Measurements from ENCODE around the gene KIF6.

Gene KIF6

GRCh38 chr6:39375405-39375804 is 349.8 kb downstream of the KIF6 start:
- no peak for TF ChIP-seq CTCF (conservative IDR thresholded peaks at IDR 0.05; ENCODE audit: low read depth, low read length)
- DNase-seq (ENCODE audit: low read depth), result no peak
- H3K4me3 ChIP-seq (ENCODE audit: low read length), result no peak overlapping the region

GRCh38 chr6:39370390-39370789 is 354.8 kb downstream of the KIF6 start:
- no peak for TF ChIP-seq CTCF (conservative IDR thresholded peaks at IDR 0.05; ENCODE audit: low read depth, low read length)
- no peak overlapping the region for H3K4me3 ChIP-seq (ENCODE audit: low read length)
- no peak for DNase-seq (ENCODE audit: low read depth)

DNA sequence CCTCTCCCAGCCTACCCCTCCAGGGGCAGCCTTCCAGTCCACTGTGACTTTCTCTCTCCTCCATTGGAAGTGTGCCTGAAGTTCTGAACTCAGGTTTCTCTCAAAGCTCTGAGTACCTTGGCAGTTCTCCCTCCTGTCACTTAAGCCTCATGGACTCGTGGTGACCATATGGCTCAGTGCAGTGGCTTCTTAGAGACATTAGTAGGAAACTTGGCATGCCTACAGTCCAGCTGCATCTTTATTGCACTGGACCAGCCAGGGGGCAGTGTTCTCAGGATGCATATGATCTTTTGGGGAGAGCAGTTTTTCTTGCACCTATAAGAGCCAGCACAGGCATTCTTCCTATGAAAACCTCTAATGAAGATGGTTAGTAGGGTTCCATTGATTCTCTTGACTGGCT is 355.2 kb downstream of the KIF6 start:
- TF ChIP-seq CTCF (conservative IDR thresholded peaks at IDR 0.05; ENCODE audit: low read depth, low read length), result peak; percentile 45
- no peak for DNase-seq (ENCODE audit: low read depth)

DNA sequence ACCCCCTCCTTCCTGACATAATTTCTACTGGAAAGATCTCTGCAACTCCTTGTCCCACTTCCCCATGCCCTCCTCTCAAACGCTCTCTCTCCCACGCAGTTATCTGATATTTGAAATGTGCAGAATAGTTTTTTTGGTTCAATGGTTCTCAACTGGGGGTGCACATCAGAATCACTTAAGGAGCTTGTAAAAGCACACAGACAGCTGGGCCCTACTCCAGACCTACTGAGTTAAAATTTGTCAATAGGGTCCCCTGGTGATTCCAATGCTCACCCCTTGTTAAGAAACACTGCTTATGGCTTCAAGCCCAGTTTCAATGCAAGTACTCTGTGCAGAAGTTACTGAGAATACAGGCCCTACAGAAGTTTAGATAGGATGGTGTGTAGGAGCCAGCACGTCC is 357.5 kb downstream of the KIF6 start:
- DNase-seq (ENCODE audit: low read depth), result no peak
- H3K4me3 ChIP-seq (ENCODE audit: low read length), result no peak overlapping the region
- TF ChIP-seq CTCF (conservative IDR thresholded peaks at IDR 0.05; ENCODE audit: low read depth, low read length), result no peak

More for the DNA sequence above, 355.2 kb downstream of the KIF6 start:
- no peak overlapping the region for H3K4me3 ChIP-seq (ENCODE audit: low read length)

DNA sequence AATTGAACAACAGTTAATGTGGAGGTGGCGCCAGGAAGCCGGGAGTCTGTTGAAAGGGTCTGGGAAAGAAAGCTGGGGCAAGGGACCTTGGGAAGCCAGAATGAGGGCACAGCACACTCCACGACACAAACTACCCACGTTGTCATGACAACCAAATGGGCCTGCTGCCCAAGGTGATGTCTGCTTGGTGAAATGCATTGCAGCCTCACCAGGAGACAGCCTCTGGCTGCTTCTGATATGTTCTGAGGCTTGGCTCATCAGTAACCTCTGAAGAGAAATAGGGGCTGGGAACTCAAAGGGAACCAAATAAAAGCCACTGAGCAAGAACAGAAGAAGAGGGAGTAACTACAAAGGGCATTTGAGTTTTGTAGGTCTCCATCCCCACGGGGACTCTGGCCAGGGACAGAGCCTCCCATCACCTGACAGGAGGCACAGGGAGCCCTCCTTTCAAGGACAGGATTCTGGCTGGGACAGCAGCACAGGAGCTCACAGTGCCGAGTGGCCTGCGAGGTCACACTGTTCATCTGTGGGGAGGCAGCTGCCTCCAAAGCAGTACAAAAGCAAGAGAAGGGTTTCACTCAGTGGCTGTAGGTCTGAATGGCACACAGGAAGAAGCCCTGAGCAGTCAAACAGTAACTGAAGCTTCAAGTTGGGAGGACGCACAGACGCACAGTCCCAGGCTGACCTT is 358.1 kb downstream of the KIF6 start:
- TF ChIP-seq CTCF (conservative IDR thresholded peaks at IDR 0.05; ENCODE audit: low read depth, low read length), result no peak
- no peak overlapping the region for H3K4me3 ChIP-seq (ENCODE audit: low read length)
- DNase-seq (ENCODE audit: low read depth), result no peak

DNA sequence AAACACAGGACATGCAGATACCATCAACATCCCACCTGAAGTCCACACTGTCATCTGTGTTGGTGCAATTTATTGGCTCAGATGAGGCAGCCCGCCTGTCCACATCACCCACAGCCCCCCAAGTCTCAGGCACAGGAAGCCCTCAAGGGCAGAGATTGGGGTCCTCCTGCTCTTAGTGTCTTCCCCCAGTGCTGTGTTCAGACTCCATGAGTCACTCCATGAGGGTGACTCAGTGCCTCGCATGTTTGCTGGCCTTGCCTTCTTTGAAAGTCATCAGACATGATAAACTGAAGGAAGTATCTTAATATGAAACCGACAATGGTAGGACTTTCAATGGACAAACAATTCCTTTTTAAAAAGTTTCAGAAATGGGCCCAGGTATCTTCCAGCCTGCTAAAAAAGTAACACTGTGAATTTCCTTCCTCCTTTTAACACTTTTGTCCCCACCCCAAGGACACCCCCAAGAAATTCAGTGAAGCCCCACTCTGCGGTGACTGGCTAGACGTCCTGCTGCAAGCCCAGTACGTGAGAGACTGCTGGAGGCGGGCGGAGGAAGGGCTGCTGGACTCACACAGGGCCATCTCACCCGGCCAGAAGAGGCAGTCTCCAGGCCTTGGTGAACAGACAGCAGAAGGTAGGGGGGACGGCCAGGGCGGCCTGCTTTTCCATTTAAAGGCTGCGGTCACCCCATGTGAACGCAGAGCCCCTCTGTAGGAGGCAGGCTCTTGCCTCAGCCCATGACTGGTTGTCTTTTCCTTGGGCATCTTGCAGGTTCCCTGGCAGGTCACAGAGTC is 359.7 kb downstream of the KIF6 start:
- no peak for DNase-seq (ENCODE audit: low read depth)
- TF ChIP-seq CTCF (conservative IDR thresholded peaks at IDR 0.05; ENCODE audit: low read depth, low read length), result no peak
- no peak overlapping the region for H3K4me3 ChIP-seq (ENCODE audit: low read length)

DNA sequence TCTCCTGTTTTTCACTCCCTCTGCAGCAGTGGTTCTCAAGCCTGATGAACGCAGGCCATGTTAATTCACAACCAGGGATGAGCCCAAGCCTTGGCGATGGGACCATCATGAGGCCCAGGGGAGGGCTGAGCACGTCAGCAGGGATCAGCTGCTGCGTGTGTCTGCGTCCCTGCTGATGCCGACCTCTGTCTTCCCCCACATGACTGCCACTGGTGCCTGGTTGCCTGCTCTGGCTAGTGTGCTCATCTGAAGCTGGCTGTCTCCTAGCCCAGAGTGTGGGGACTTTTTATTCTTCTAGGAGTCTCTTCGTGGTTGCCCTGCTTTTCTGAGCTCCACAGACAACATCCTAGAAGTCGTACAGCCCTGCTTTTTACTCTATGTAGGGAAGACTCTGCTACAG is 361.9 kb downstream of the KIF6 start:
- no peak for TF ChIP-seq CTCF (conservative IDR thresholded peaks at IDR 0.05; ENCODE audit: low read depth, low read length)
- no peak overlapping the region for H3K4me3 ChIP-seq (ENCODE audit: low read length)
- no peak for DNase-seq (ENCODE audit: low read depth)
